ENCODE data around the gene SMR3A. TPM values are rescaled to one million over a fixed set of nuclear protein-coding genes. Genes with fewer than 3 reads are reported as not detected.

Gene SMR3A
- total and polyA plus RNA-seq, 2 of the 4 experiments (the other 2 are of a cell fraction) = not detected

DNA sequence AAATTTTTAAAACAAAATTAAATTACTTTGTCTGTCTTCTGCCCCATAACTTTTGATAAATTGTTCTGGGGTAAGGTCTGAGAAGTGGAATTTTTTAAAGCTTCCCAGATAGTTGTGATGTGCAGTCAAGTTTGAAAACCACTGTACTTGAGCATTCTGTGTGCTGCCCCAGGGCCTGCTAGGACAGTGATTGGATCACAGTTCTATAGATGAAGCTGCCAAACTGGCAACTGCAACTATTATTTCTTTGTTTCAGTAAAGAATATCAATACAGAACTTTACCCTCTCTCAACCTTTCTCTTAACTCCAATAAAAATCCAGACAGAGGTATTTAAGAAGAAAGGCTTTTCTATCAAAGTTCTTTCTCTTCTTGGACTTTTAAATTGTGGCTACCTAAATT lies 37.0 kb downstream of the SMR3A start, which contains the start of gene OPRPN:
Gene OPRPN, plus strand, starts transcription at position 361 of the 400 bp plus-strand sequence. CDS start 1,346 bp downstream, outside the sequence.
- H4K5ac ChIP-seq (ENCODE audit: low read depth, low read length) = no peak within 1 kb of the TSS

More for the DNA sequence above, 37.0 kb downstream of the SMR3A start, which contains the start of gene OPRPN:
- H3K9me1 ChIP-seq (ENCODE audit: insufficient read depth, low read length) = no peaks in the 10 kb centered on the region
- no peak within 1 kb of the TSS for H3K23ac ChIP-seq (ENCODE audit: low read depth, low read length)
- H3K9me3 ChIP-seq (ENCODE audit: control insufficient read depth, insufficient read depth, low read length) = no peaks in the 10 kb centered on the region
- no peak within 1 kb of the TSS for H3K4me3 ChIP-seq (ENCODE audit: insufficient read depth, low read depth, low read length)
- TF ChIP-seq CEBPB (IDR thresholded peaks at IDR 0.05; ENCODE audit: low read depth, low read length) (no peak), NFE2L2 (IDR thresholded peaks at IDR 0.05; ENCODE audit: low read depth, low read length) (no peak), SMC3 (IDR thresholded peaks at IDR 0.05; ENCODE audit: low read depth, low read length) (no peak)
- H2BK20ac ChIP-seq (ENCODE audit: low read depth, low read length) = no peak within 1 kb of the TSS
- no peak within 1 kb of the TSS for H2BK15ac ChIP-seq (ENCODE audit: low read depth, low read length)
- POLR2A ChIA-PET (ENCODE audit: unreplicated experiment) = no interaction called here
- H3K4me1 ChIP-seq (ENCODE audit: control insufficient read depth, insufficient read depth, low read length) = no peaks in the 10 kb centered on the region
- H2AK9ac ChIP-seq (replicated peaks; ENCODE audit: low read depth, low read length, poor library complexity) = no peak within 1 kb of the TSS
- H2AK5ac ChIP-seq (ENCODE audit: low read depth, low read length) = no peak within 1 kb of the TSS
- dilution Hi-C loops (cut with HindIII; ENCODE audit: low sequenced_read_pairs, unreplicated experiment) (no loop called here), intact Hi-C loops (cut with micrococcal nuclease) (no loop called here), in situ Hi-C loops (cut with MboI; ENCODE audit: low sequenced_read_pairs) (no loop called here)
- H3K4me2 ChIP-seq (ENCODE audit: low read depth, low read length) = no peak within 1 kb of the TSS
- H3K18ac ChIP-seq (ENCODE audit: low read depth, low read length) = no peak within 1 kb of the TSS
- no peak within 1 kb of the TSS for H3K9ac ChIP-seq (ENCODE audit: low read depth, low read length)
- ATAC-seq (ENCODE audit: low read depth) (no peak), DNase-seq (no peak)
- H3K56ac ChIP-seq (ENCODE audit: extremely low read depth, insufficient read depth, low read length) = no peak within 1 kb of the TSS
- CTCF ChIA-PET = no interaction called here
- H2BK5ac ChIP-seq (ENCODE audit: low read depth, low read length, poor library complexity, severe bottlenecking) = no peak within 1 kb of the TSS
- H3K27me3 ChIP-seq (ENCODE audit: control insufficient read depth, insufficient read depth, low read length) = no peaks in the 10 kb centered on the region
- H3K79me1 ChIP-seq (ENCODE audit: low read depth in 1 of 2, low read length in 2 of 2) = no peaks in the 10 kb centered on the region
- no peak within 1 kb of the TSS for H2AFZ ChIP-seq (replicated peaks; ENCODE audit: low read length, poor library complexity)
- no peak within 1 kb of the TSS for H3K14ac ChIP-seq (replicated peaks; ENCODE audit: low read depth, low read length)
- H3K27ac ChIP-seq (ENCODE audit: insufficient read depth, low read length) = no peak within 1 kb of the TSS
- H4K20me1 ChIP-seq (ENCODE audit: insufficient read depth, low read length) = no peaks in the 10 kb centered on the region
- H3K36me3 ChIP-seq (ENCODE audit: control insufficient read depth, insufficient read depth, low read length) = no peaks in the 10 kb centered on the region
- no peak within 1 kb of the TSS for H4K91ac ChIP-seq (ENCODE audit: insufficient read depth, low read depth, low read length)
- no TSS peak for BruUV-seq (replicated peaks)
- no peak within 1 kb of the TSS for H3K4ac ChIP-seq (ENCODE audit: low read depth, low read length)
- H2BK120ac ChIP-seq (ENCODE audit: low read depth, low read length) = no peak within 1 kb of the TSS
- H4K8ac ChIP-seq (ENCODE audit: low read depth in 2 of 2, low read length in 2 of 2) = no peak within 1 kb of the TSS

All from IMR-90 (cell line).